K562 (cell line): ENCODE data around the gene ANKRD27. TPM values are rescaled to one million over a fixed set of nuclear protein-coding genes. Genes with fewer than 3 reads are reported as not detected.

ENCODE experiments used
- MGA ChIP-seq: fragments of 450-650 bp; IDR thresholded peaks from 2 replicates; pipeline ENCODE4 v1.6.1; 2016; ENCODE audit warnings: mild to moderate bottlenecking, moderate library complexity
- MLLT1 ChIP-seq, 2 experiments: fragments of 450-650 bp; IDR thresholded peaks; 2 replicates each; pipeline ENCODE4 v1.6.1; 2016
- NFE2L1 ChIP-seq: fragments of 450-650 bp; IDR thresholded peaks from 2 replicates; pipeline ENCODE4 v1.6.1; 2016; ENCODE audit warnings: missing genetic modification characterization, low read depth, mild to moderate bottlenecking, missing compliant biosample characterization, moderate library complexity, borderline replicate concordance
- PTRF ChIP-seq: fragments of 450-650 bp; IDR thresholded peaks from 2 replicates; pipeline ENCODE4 v1.6.1; 2016; ENCODE audit warnings: mild to moderate bottlenecking, missing genetic modification characterization, missing compliant biosample characterization
- RBFOX2 ChIP-seq: fragments of 200-400 bp; formaldehyde crosslinking; IDR thresholded peaks from 2 replicates; pipeline ENCODE4 v1.6.1; 2017; ENCODE audit warnings: low read depth, mild to moderate bottlenecking, low read length, moderate library complexity
- RERE ChIP-seq: sonication (generic); formaldehyde crosslinking; IDR thresholded peaks from 2 replicates; pipeline ENCODE4 v1.8.0; 2023; ENCODE audit warnings: missing genetic modification reagents, mild to moderate bottlenecking, borderline replicate concordance
- THAP7 ChIP-seq: fragments of 250-450 bp; sonication (Bioruptor Pico); IDR thresholded peaks from 2 replicates; pipeline ENCODE4 v1.5.0; 2021
- ZBED1 ChIP-seq: IDR thresholded peaks from 2 replicates; pipeline ENCODE4 v1.6.1; 2014
- ZNF175 ChIP-seq: fragments of 200-800 bp; sonication (Bioruptor generic); IDR thresholded peaks from 2 replicates; pipeline ENCODE4 v1.6.1; 2016; ENCODE audit warnings: low read depth, mild to moderate bottlenecking, missing genetic modification characterization, missing compliant biosample characterization
- polyA plus RNA-seq, 8 experiments: library from polyadenylated mRNA; depleted of rRNA in 4 of 8; stranded (reverse) in 5 of 8; unstranded in 3 of 8; fragments of >200 nt; fragmentation: Nextera tagmentation in 2 of 8; fragmentation: Illumina TruSeq in 1 of 8; extraction: Ambion mirVana in 2 of 8; extraction: Trizol in 1 of 8; gene quantifications; 2 replicates each; pipeline versions ENCODE4 v1.2.1 to v1.2.3, GENCODE V29; 2011 to 2014; ENCODE audit warnings: inconsistent platforms in 1 of 8, missing spikeins in 1 of 8
- total RNA-seq, 7 experiments: library from RNA; depleted of rRNA in 6 of 7; stranded (reverse); fragments of >200 nt in 6 of 7; fragmentation: Illumina TruSeq in 2 of 7; extraction: Trizol in 2 of 7; gene quantifications; 2 replicates each; pipeline versions ENCODE4 v1.2.1 to v1.2.3, GENCODE V29; 2011 to 2021; ENCODE audit warnings: low replicate concordance in 1 of 7

The ANKRD27 gene
- total and polyA plus RNA-seq, 9 of the 15 experiments (the other 6 are each of a cell fraction or from before 2014, with no cell fraction given) = 5.3 to 71.3 (median 54.2) TPM

GRCh38 chr19:32626969-32627368, 48.0 kb downstream of the ANKRD27 start (continued):
- TF ChIP-seq RERE = no peak
- no peak for TF ChIP-seq ZBED1
- 0 out of 2 replicates have a peak, but pooled peaks have one; percentile 7 for TF ChIP-seq NFE2L1 (tag)
- TF ChIP-seq MLLT1 (IDR thresholded peaks at IDR 0.05) = no peak
- TF ChIP-seq PTRF = no peak
- no peak for TF ChIP-seq THAP7
- TF ChIP-seq RBFOX2 = no peak
- no peak for TF ChIP-seq MGA
- TF ChIP-seq ZNF175 (CRISPR knock-in tag) = no peak
